IMR-90 (cell line): ENCODE results near the gene DSE.

Experiments
- CEBPB ChIP-seq: IDR thresholded peaks from 2 replicates; pipeline ENCODE4 v1.6.1; 2012; ENCODE audit warnings: low read depth, low read length, improper control_type of control experiment
- FOS ChIP-seq: fragments of 150-350 bp; IDR thresholded peaks from 2 replicates; pipeline ENCODE4 v1.6.1; 2016; ENCODE audit warnings: low read depth, low read length
- POLR2A ChIP-seq: IDR thresholded peaks from 2 replicates; pipeline ENCODE4 v1.6.1; 2012; ENCODE audit warnings: mild to moderate bottlenecking, low read depth, low read length
- RAD21 ChIP-seq: IDR thresholded peaks from 2 replicates; pipeline ENCODE4 v1.6.1; 2012; ENCODE audit warnings: low read length, improper control_type of control experiment
- SMC3 ChIP-seq: fragments of 150-350 bp; IDR thresholded peaks from 2 replicates; pipeline ENCODE4 v1.6.1; 2016; ENCODE audit warnings: low read depth, mild to moderate bottlenecking, antibody characterized with exemption, low read length, moderate library complexity
- USF2 ChIP-seq: fragments of 150-350 bp; IDR thresholded peaks from 2 replicates; pipeline ENCODE4 v1.6.1; 2017; ENCODE audit warnings: mild to moderate bottlenecking, antibody characterized with exemption, low read length, low read depth
- TF ChIP-seq, protein P1 (sequence below): conservative IDR thresholded peaks from 2 replicates; pipeline ENCODE4 v1.5.1; 2012; ENCODE audit warnings: mild to moderate bottlenecking, low read depth, low read length, improper control_type of control experiment

GRCh38 chr6:116461331-116461931, 90.7 kb downstream of the DSE start, which contains the start of gene CALHM6:
- TF ChIP-seq, protein P1, sequence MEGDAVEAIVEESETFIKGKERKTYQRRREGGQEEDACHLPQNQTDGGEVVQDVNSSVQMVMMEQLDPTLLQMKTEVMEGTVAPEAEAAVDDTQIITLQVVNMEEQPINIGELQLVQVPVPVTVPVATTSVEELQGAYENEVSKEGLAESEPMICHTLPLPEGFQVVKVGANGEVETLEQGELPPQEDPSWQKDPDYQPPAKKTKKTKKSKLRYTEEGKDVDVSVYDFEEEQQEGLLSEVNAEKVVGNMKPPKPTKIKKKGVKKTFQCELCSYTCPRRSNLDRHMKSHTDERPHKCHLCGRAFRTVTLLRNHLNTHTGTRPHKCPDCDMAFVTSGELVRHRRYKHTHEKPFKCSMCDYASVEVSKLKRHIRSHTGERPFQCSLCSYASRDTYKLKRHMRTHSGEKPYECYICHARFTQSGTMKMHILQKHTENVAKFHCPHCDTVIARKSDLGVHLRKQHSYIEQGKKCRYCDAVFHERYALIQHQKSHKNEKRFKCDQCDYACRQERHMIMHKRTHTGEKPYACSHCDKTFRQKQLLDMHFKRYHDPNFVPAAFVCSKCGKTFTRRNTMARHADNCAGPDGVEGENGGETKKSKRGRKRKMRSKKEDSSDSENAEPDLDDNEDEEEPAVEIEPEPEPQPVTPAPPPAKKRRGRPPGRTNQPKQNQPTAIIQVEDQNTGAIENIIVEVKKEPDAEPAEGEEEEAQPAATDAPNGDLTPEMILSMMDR: no peak
- no peak for TF ChIP-seq POLR2A
- TF ChIP-seq RAD21: no peak
- TF ChIP-seq CEBPB: no peak
- TF ChIP-seq FOS: no peak
- no peak for TF ChIP-seq USF2
- TF ChIP-seq SMC3: no peak
